GM12892 (cell line): ENCODE measurements around the gene COQ5.

ENCODE experiments used
- POLR2A ChIP-seq: IDR thresholded peaks from 2 replicates; pipeline ENCODE4 v1.6.1; 2011; ENCODE audit warnings: low read depth, low read length, control low read depth
- POLR2AphosphoS5 ChIP-seq: IDR thresholded peaks from 2 replicates; pipeline ENCODE4 v1.6.1; 2011; ENCODE audit warnings: low read depth, low read length, control low read depth

- TF ChIP-seq POLR2A (no peak), POLR2AphosphoS5 (no peak)
Observed at GRCh38 chr12:120467439-120467838, 61.5 kb downstream of the COQ5 start.
